GM19395 (cell line): ENCODE measurements around the gene RCOR3.
A peak's percentile ranks its signal among the peaks of the same experiment; 100 is the strongest.
"Not testable (repeated sequence)": the region's sequence is repeated elsewhere in the genome, so short reads cannot be mapped to it uniquely, and the experiment has no call there.

Source experiments
- ATAC-seq: cut with Tn5 transposase; IDR thresholded peaks from one replicate; pipeline ENCODE4 v1.9.1; 2021; ENCODE audit warnings: mild to moderate bottlenecking, moderate library complexity; ENCODE audit not compliant: unreplicated experiment

The RCOR3 gene

DNA sequence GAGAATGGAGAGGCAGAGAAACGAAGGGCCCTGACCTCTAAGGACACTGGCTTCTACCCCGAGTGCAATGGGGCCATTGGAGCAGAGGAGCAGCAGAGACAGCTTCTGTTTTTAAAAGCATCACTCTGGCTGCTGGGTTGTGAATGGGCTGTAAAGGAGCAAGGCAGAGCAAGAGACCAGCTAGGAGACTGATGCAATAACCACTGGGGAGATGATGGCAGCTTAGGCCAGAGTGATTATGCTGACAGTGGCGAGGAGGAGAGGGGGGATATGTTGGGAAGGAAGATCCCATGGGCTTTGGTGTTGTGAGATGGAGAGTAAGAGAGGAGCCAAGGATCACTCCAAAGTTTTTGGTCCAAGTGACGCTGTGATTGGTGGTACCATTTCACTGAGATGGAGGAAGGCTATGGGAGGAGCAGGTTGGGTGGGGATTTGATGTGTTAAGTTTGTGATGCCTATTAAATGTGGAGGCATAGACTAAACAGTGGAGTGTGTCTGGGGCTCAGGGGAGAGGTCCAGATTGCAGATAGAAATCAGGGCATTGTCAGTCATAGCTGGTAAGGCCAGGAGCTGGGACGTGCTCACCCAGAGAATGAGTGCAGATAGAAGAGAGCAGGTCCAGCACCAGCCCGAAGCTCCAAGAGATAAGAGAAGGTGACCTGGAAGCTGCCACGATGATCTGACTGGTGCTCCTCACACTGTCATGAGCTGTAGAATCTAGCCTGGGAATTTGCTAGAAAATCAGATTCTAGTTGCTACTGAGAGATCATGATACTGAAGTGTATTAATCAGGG, 78.5 kb downstream of the RCOR3 start:
- ATAC-seq, result no peak

GRCh38 chr1:211338224-211338620, 79.1 kb downstream of the RCOR3 start:
- no peak for ATAC-seq

- ATAC-seq, result no peak
Observed at GRCh38 chr1:211339631-211340041, 80.5 kb downstream of the RCOR3 start.

DNA sequence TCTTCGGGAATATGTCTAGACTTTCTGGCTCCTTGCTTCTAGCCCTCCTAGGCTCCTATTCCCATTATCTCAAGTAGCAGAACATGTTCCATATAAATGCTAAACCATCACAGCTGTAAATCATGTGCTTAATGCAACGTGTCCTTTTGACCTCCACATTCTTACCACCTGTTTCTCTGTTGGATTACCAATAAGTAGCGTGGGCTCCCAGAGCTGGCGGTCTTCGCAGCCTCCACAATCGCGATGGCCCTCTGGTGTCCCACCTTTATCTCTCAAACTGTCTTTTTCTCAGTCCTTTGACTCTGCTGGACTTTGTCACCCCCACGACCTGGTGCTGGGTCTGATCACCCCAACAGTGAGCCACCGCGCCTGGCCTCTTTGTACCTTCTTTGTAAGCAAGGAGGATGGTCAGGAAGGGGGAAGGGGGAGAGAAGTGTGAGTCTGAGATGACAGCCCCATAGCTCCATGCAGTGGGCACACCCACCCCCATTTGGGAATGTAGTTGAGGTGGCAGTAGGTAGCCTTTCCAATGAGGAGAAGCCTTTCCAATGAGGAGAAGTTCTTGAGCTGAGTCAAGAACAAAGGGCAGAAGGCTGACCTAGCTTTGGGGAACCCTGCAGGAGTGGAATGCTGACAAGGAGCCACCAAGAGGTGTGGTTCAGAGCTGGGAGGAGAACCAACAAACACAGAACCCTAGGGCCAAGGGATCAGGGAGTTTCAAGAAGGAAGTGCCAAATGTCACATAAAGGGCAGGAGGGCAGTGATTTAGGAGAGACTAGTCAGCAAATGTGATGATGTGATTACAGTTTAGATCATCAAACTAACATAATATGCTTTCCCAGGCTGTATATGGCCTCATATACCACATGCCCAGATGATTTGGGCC, 81.7 kb downstream of the RCOR3 start:
- no peak for ATAC-seq

DNA sequence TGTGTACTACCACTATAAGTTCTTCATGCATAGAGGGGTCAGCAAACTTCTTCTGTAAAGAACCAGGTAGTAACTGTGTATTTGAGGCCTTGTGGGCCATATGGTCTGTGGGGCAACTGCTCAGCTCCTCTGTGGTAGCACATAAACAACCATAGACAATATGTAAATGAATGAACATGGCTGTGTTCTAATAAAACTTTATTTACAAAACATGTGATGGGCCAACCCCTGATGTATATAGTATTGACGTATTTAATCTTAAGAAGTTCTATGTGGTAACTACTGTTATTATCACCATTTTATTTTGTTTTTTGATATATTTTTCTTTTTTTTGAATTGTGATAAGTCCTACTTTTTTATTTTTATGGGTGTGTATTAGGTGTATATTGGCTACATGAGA, 82.8 kb downstream of the RCOR3 start:
- no peak for ATAC-seq

- no peak for ATAC-seq
Observed at GRCh38 chr1:211343607-211344006, 84.4 kb downstream of the RCOR3 start.

- ATAC-seq, result no peak
Observed at GRCh38 chr1:211344152-211344618, 85.0 kb downstream of the RCOR3 start.

GRCh38 chr1:211345719-211346118, 86.6 kb downstream of the RCOR3 start:
- no peak for ATAC-seq

DNA sequence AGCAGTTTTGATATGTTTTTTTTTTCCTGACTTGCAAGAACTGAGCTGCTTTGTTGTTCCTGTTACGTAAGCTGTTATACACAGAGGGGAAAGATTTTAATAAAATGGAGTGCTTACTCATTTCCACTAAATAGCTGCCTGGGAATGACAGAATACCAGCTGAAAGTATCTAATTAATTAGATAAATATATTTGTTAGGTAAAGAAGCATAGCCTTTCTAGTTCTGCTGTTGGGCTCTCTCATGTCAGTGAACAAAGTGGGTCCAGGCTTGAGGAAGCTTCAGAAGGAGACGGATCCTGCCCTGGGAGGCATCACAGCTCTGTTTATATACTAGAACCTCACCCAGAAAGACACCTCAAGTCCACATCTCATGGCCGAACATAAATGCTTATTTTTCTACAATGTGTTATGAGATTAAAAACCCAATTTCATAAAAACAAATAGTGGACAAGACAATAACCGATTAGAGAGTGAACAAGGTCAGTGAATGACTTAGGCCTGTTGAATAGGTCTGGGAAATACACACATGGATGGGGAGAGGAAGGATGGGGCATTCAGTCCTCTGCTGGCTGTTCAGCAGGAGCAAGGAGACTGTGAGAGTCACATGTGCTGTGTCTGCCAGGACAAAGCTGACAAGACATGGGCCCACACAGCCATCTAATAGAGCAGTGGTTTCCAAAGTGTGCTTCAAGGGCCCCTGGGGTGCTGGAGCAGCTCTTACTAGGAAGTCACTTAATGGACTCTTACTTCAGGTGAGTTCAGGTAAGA, 88.1 kb downstream of the RCOR3 start:
- no peak for ATAC-seq

DNA sequence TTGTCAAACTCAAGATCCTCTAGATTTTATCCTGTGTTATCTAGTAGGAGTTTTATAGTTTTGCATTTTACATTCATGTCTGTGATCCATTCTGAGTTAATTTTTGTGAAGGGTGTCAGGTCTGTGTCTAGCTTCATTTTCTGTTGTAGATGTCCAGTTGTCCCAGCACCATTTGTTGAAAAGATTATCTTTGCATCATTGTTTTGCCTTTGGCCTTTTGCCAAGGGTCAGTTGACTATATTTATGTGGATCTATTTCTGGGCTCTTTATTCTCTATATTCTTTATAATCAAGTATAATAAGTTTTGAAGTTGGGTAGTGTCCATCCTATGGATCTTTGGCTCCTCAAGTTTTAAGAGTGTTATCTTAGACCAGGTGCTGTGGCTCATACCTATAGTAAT, 89.4 kb downstream of the RCOR3 start:
- no peak for ATAC-seq

GRCh38 chr1:211349741-211350140, 90.6 kb downstream of the RCOR3 start:
- no peak for ATAC-seq

- ATAC-seq, result not testable (repeated sequence)
Observed at GRCh38 chr1:211352055-211352454, 92.9 kb downstream of the RCOR3 start.

GRCh38 chr1:211352465-211352864, 93.3 kb downstream of the RCOR3 start:
- ATAC-seq, result no peak

DNA sequence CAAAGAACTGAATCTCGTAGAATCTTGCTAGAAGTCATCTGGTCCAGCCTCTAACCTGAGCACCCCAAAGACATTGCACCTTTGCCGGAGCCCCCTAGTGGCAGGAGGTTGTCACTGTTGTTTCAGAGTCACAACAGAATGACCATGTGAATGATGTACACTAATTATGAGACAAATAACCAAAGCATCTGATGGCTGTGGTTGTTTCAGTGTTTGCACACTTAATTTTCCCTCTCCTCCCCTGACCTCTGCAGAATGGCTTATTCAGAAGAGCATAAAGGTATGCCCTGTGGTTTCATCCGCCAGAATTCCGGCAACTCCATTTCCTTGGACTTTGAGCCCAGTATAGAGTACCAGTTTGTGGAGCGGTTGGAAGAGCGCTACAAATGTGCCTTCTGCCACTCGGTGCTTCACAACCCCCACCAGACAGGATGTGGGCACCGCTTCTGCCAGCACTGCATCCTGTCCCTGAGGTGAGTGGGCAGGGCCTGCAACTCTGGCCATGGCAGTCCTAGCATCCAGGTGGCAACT, 93.9 kb downstream of the RCOR3 start:
- ATAC-seq, result peak; percentile 94

DNA sequence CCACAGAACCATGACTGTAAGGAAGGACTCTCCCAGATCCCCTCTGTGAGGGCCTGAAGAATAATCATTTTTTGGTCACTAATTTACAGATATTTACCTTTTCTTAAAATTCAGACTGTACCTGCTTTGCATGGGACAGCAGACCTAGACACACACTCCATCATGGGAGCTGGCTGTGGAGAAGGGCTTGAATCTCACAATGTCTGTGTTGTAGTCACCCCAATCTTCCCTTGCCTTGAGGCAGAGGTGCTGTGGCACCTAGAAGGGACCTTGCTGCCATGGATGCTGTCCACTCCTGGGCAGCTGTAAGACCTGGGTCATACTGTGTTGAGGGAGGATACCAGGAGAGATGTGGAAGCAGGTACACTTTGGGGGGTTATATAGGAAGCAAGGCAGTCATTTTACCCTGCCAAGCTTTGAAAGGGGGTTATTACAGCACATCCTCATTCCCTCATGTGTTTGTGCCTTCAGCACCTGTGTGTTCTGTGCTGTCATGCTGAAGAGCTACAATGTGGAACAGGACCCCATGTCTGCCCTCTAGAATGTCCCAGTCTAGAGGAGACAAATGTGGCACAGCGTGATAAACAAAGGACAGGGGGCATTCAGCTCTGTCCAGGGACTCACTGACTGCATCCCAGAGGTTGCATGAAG, 94.5 kb downstream of the RCOR3 start:
- ATAC-seq, result peak; percentile 5

- ATAC-seq, result no peak
Observed at GRCh38 chr1:211355873-211356272, 96.7 kb downstream of the RCOR3 start.

DNA sequence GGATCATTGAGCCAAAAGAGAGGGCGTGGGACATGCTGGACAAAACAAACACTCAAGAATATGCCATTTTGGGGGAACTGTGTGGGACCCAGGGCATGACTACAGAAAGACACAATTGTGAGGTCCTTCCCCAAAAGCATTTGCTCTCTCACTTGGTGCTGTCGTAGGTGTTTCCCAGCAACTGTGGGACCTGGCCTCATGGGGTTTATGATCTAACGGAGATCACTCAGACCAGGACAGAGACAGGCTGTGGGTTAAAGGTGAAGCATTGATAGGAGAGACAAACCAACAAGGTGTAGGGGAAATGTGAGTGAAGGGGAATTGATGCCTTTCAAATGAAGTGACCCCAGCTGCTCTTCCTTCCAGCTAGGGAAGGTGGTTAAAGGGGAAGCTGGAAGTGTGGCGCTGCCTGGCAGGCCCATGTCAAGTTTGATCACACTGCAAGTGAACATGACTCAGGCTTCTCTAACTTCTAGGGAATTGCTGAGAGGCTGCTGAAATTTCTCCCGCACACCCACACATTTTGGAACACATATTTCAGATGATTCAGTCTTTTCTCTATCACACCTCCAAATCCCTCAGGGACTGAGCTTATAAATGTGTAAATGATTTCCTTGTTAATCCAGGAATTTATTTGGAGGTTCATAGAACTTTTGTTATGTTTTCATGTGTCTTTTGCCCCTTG, 97.7 kb downstream of the RCOR3 start:
- ATAC-seq, result no peak

- ATAC-seq, result no peak
Observed at GRCh38 chr1:211358685-211359084, 99.5 kb downstream of the RCOR3 start.

- ATAC-seq, result no peak
Observed at GRCh38 chr1:211359876-211360275, 100.7 kb downstream of the RCOR3 start.

DNA sequence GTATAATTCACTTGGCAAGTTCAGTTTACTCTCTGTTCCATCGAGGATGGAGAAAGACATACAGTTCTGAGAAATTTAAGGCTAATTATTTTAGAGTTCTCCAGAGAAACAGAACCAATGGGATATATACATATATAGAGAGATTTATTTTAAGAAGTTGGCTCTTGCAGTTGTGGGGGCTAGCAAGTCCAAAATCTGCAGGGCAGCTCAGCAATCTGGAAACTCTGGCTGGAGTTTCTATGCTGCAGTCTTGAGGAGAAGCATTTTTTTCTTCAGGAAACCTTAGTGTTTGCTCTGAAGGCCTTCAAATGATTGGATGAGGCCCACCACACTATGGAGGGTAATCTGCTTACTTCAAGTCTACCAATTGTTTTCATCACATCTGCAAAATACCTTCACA, 102.0 kb downstream of the RCOR3 start:
- ATAC-seq, result no peak
